Naive thymus-derived CD4-positive, alpha-beta T cell (primary cell): Measurements from ENCODE around the gene CAMTA1. TPM values are rescaled to one million over a fixed set of nuclear protein-coding genes. Genes with fewer than 3 reads are reported as not detected.

ENCODE experiments used
- ATAC-seq: fragments of 150-1000 bp; cut with Tn5 transposase; 2 replicates; pipeline ENCODE4 v1.10.0; 2021; ENCODE audit warnings: mild to moderate bottlenecking, moderate library complexity
- CTCF ChIA-PET: fragments of 350-600 bp; sonication (Branson Sonifier 250); formaldehyde crosslinking; loops from one replicate; lab custom pipeline; 2021; ENCODE audit warnings: antibody characterized with exemption; lab: Charles Lee
- POLR2A ChIA-PET: fragments of 350-600 bp; sonication (Branson Sonifier 250); formaldehyde crosslinking; loops from one replicate; lab custom pipeline; 2021; ENCODE audit warnings: antibody characterized with exemption, inconsistent platforms; lab: Charles Lee
- DNase-seq, 9 donors: peaks; one replicate each; pipeline versions ENCODE4 v3.0.0 to v3.0.0-alpha.2; 2020 to 2022; ENCODE audit warnings: mixed read lengths in 1 of 9
- H3K27ac ChIP-seq: one replicate; pipeline ENCODE4 v1.7.0; 2013; ENCODE audit warnings: mild to moderate bottlenecking, low read depth, low read length, moderate library complexity
- H3K27me3 ChIP-seq, 2 donors: one replicate each; pipeline ENCODE4 v1.7.0; 2013; ENCODE audit warnings: low read length in 2 of 2, mild to moderate bottlenecking in 2 of 2, moderate library complexity in 2 of 2; ENCODE audit not compliant: control insufficient read depth in 2 of 2, insufficient read depth in 2 of 2
- H3K36me3 ChIP-seq, 3 experiments: 1 replicate in 2 of 3; 2 replicates in 1 of 3; pipeline ENCODE4 v1.7.0; 2013; ENCODE audit warnings: low read length in 3 of 3, mild to moderate bottlenecking in 3 of 3, moderate library complexity in 1 of 3; ENCODE audit not compliant: insufficient read depth in 3 of 3, control insufficient read depth in 2 of 3
- H3K4me1 ChIP-seq, 2 donors: one replicate each; pipeline ENCODE4 v1.7.0; 2013; ENCODE audit warnings: low read length in 2 of 2, mild to moderate bottlenecking in 2 of 2, moderate library complexity in 1 of 2; ENCODE audit not compliant: control insufficient read depth in 2 of 2, insufficient read depth in 2 of 2
- H3K4me3 ChIP-seq: 2 replicates; pipeline ENCODE4 v1.7.0; 2013; ENCODE audit warnings: mild to moderate bottlenecking, low read length
- H3K9me3 ChIP-seq, 3 experiments: 1 replicate in 2 of 3; 2 replicates in 1 of 3; pipeline ENCODE4 v1.7.0; 2013; ENCODE audit warnings: low read length in 3 of 3; ENCODE audit not compliant: control insufficient read depth in 2 of 3
- H3K27ac Mint-ChIP-seq, 9 donors: one replicate each; pipeline ENCODE4 v1.8.0; 2020 to 2022; ENCODE audit warnings: mixed read lengths in 9 of 9, mild to moderate bottlenecking in 8 of 9, moderate library complexity in 5 of 9, inconsistent platforms in 2 of 9
- H3K27me3 Mint-ChIP-seq, 5 donors: one replicate each; pipeline ENCODE4 v1.8.0; 2021 to 2022; ENCODE audit warnings: mixed read lengths in 5 of 5, mild to moderate bottlenecking in 1 of 5
- H3K36me3 Mint-ChIP-seq, 5 donors: one replicate each; pipeline ENCODE4 v1.8.0; 2020 to 2022; ENCODE audit warnings: mixed read lengths in 5 of 5, mild to moderate bottlenecking in 3 of 5, inconsistent platforms in 1 of 5
- H3K4me1 Mint-ChIP-seq, 7 donors: one replicate each; pipeline ENCODE4 v1.8.0; 2020 to 2022; ENCODE audit warnings: mixed read lengths in 7 of 7, mild to moderate bottlenecking in 3 of 7, inconsistent platforms in 1 of 7
- H3K4me3 Mint-ChIP-seq, 10 donors: one replicate each; pipeline ENCODE4 v1.8.0; 2020 to 2022; ENCODE audit warnings: mild to moderate bottlenecking in 10 of 10, mixed read lengths in 10 of 10, moderate library complexity in 6 of 10, inconsistent platforms in 2 of 10
- H3K9me3 Mint-ChIP-seq, 11 donors: one replicate each; pipeline ENCODE4 v1.8.0; 2020 to 2022; ENCODE audit warnings: mixed read lengths in 11 of 11, mild to moderate bottlenecking in 4 of 11, inconsistent platforms in 1 of 11, moderate library complexity in 1 of 11
- intact Hi-C, 2 donors: fragments of 100-400 bp; cut with micrococcal nuclease; formaldehyde crosslinking; loops; one replicate each; pipeline ENCODE4 v1.15.1; 2023
- polyA plus RNA-seq, 2 donors: library from polyadenylated mRNA; unstranded; fragments of 300-500 nt; fragmentation: Illumina TruSeq; gene quantifications; one replicate each; pipeline ENCODE4 v1.2.3, GENCODE V29; 2021
- total RNA-seq, 6 experiments: library from RNA in 5 of 6; stranded (reverse) in 5 of 6; gene quantifications; 1 replicate in 5 of 6; 2 replicates in 1 of 6; pipeline ENCODE4 v1.2.3 and lab custom pipeline; 2021 to 2026

CAMTA1 gene
- total and polyA plus RNA-seq, 7 experiments from 2014 or later: 38.1 to 68.6 (median 42.6) TPM

DNA sequence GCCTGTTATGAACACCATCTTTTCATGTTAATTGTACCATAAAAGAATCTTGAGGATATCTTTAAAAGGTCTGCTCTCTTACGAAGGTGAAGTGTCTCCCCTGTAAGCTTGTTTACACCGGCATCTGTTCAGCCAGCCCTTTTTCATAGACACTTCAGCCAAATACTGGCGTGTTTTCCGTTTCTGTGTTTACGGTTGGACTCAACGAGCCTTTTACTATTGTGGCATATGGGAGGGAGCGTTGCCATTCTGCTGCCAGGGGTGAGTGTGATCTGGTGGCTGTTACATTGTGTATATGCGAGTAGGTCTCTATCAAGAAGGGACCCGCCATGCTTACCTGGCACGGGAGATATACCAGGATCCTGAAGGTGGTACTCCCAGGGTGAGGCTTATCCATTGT, 433.8 kb downstream of the CAMTA1 start:
- POLR2A ChIA-PET: no interaction called here
- no peaks in the 10 kb centered on the region for H3K4me1 ChIP-seq
- Mint-ChIP-seq H3K9me3 (peaks cover 0 to 5% (median 0%) of the 10 kb centered on the region in 11 donors), H3K36me3 (no peaks in the 10 kb centered on the region), H3K27me3 (peaks cover 4 to 48% (median 37%) of the 10 kb centered on the region in 5 donors), H3K27ac (no peak overlapping the region), H3K4me3 (no peak overlapping the region), H3K4me1 (peaks cover 0 to 7% (median 0%) of the 10 kb centered on the region in 7 donors)
- H3K4me3 ChIP-seq: no peak overlapping the region
- no peak overlapping the region for H3K27ac ChIP-seq
- H3K27me3 ChIP-seq: no peaks in the 10 kb centered on the region
- no peaks in the 10 kb centered on the region for H3K9me3 ChIP-seq
- ATAC-seq (no peak), DNase-seq (no peak)
- no peaks in the 10 kb centered on the region for H3K36me3 ChIP-seq
- intact Hi-C loops: loop anchor here (2.0 to 5.0 kb wide), 3 partner anchors 176 to 732 kb away; no protein-coding TSS in a partner anchor
- CTCF ChIA-PET: no interaction called here

DNA sequence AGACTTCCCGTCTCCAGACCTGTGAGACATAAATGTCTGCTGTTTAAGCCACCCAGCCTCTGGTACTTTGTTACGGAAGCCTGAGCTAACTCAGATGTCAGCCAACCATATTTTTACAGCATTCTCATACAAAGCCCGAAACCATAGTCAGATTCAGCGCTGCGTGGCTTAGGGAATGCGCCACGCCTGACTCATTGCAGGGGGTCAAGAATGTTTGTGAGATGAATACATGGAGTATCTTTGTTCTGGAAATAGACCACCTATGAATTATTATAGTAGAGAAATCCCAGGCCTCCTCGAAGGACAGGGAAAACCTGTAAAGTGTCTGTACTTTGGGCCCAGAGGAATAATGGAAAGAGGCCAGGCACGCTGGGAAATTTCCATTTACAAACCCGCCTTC, 434.8 kb downstream of the CAMTA1 start:
- Histone ChIP-seq H3K4me1 (no peaks in the 10 kb centered on the region), H3K36me3 (no peaks in the 10 kb centered on the region), H3K27me3 (no peaks in the 10 kb centered on the region), H3K27ac (no peak overlapping the region), H3K9me3 (no peaks in the 10 kb centered on the region), H3K4me3 (no peak overlapping the region)
- POLR2A ChIA-PET: no interaction called here
- DNase-seq (no peak), ATAC-seq (no peak)
- H3K9me3 Mint-ChIP-seq: no peaks in the 10 kb centered on the region
- CTCF ChIA-PET: no interaction called here
- no peak overlapping the region for H3K4me3 Mint-ChIP-seq
- H3K27ac Mint-ChIP-seq: no peak overlapping the region
- H3K36me3 Mint-ChIP-seq: no peaks in the 10 kb centered on the region
- peaks cover 4 to 43% (median 31%) of the 10 kb centered on the region in 5 donors for H3K27me3 Mint-ChIP-seq
- intact Hi-C loops: no loop called here
- H3K4me1 Mint-ChIP-seq: peaks cover 0 to 7% (median 0%) of the 10 kb centered on the region in 7 donors

DNA sequence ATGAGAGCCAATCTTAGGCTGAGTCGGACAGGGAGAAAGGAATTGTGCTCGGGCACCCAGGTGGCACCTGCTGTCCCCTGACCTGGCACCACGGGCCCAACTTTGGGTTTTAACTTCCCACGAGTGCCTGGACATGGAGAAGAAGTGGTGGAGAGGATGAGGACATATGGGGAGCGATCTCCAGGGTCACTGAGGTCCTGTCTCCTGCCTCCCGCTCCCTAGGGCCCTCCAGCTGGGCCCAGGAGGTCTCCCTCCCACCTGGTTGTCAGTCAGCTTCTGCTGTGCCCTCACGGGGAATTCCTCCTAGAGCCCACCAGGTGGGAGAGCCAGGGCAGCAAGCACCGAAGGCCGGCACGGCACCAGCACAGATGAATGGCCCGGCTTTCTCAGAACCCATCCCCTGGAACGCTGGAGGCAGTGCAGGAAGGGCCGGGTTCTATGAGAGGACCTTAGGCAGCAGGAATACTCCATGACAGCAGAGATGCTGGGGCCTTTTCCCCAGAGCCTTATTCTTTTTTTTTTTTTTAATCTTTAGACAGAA, 435.5 kb downstream of the CAMTA1 start:
- H3K9me3 ChIP-seq: no peaks in the 10 kb centered on the region
- Mint-ChIP-seq H3K4me3 (no peak overlapping the region), H3K27me3 (peaks cover 4 to 41% (median 29%) of the 10 kb centered on the region in 5 donors), H3K36me3 (no peaks in the 10 kb centered on the region), H3K9me3 (no peaks in the 10 kb centered on the region), H3K4me1 (peaks cover 0 to 7% (median 0%) of the 10 kb centered on the region in 7 donors), H3K27ac (no peak overlapping the region)
- H3K27me3 ChIP-seq: no peaks in the 10 kb centered on the region
- no peak overlapping the region for H3K27ac ChIP-seq
- ChIA-PET CTCF (no interaction called here), POLR2A (no interaction called here)
- no peaks in the 10 kb centered on the region for H3K36me3 ChIP-seq
- intact Hi-C loops: no loop called here
- H3K4me1 ChIP-seq: no peaks in the 10 kb centered on the region
- DNase-seq (no peak), ATAC-seq (no peak)
- no peak overlapping the region for H3K4me3 ChIP-seq

DNA sequence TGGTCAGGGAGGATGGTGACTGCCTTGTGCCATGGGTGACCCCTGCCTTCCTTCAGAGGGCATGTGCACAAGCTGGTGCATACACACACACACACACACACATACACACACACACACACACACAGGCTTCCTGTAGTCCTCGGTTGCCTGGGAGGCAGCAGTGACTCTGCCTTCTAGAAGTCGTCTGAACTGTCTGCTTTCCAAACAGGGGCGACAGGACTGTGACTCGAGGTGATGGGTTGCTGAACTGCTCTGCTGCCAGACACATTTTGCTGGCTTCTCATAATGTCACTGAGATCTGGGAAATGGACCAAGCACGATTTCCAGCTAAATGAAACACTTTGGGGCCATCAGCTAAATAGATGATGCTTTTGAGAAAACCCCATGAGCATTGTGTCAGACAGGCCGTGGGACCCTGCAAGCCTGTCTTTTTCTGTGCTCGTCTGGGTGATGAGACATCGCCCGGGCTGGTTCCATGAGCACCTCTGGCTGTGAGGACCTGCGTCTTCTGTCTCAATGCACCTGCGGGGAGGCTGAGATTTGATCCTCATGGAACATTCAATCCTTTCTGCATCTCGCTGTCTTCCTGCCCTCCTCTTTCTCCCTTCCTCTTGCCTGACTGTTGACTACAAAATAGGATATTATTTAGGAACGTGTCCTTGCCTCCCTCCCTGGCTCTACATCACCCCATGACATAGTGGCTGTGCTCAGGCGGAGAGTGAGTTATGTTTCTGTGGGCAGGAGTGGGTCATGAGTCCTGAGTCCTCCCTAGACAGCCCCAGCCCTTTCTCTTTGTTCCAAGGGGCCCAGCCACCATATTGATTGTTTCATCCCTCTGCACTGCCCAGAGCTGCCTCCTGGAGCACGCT, 436.8 kb downstream of the CAMTA1 start:
- Histone ChIP-seq H3K4me3 (no peak overlapping the region), H3K36me3 (no peaks in the 10 kb centered on the region), H3K27me3 (no peaks in the 10 kb centered on the region), H3K4me1 (no peaks in the 10 kb centered on the region), H3K9me3 (no peaks in the 10 kb centered on the region), H3K27ac (no peak overlapping the region)
- Mint-ChIP-seq H3K27ac (no peak overlapping the region), H3K4me1 (no peaks in the 10 kb centered on the region), H3K4me3 (no peak overlapping the region), H3K9me3 (no peaks in the 10 kb centered on the region), H3K36me3 (no peaks in the 10 kb centered on the region), H3K27me3 (peaks cover 0 to 30% (median 16%) of the 10 kb centered on the region in 5 donors)
- intact Hi-C loops: no loop called here
- no peak for ATAC-seq
- ChIA-PET CTCF (interaction anchor here (0.7 kb wide), 1 partner anchor 500 kb away, joined by 3 read pairs; no protein-coding TSS in a partner anchor), POLR2A (no interaction called here)
- DNase-seq: no peak

DNA sequence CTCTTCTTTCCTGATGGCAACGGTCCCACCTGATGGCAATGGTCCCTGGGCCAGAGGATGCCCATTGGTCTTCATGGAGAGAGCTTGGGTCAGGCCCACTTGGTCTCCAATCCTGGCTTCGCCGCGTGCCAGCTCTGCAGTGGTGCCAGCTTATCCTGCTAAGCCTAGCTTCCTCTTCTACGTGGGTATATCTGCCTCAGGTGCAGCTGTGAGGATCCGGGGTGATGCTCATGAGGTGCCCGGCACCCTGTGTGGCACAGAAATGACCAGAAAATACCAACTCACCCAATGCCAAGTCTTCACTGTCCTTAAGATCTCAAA, 437.4 kb downstream of the CAMTA1 start:
- DNase-seq: no peak
- POLR2A ChIA-PET: no interaction called here
- Mint-ChIP-seq H3K36me3 (no peaks in the 10 kb centered on the region), H3K4me1 (no peaks in the 10 kb centered on the region), H3K4me3 (no peak overlapping the region), H3K27ac (no peak overlapping the region), H3K9me3 (no peaks in the 10 kb centered on the region), H3K27me3 (peaks cover 0 to 28% (median 15%) of the 10 kb centered on the region in 5 donors)
- intact Hi-C loops: no loop called here
- CTCF ChIA-PET: interaction anchor here (0.7 kb wide), 1 partner anchor 501 kb away, joined by 3 read pairs; no protein-coding TSS in a partner anchor
- Histone ChIP-seq H3K27me3 (no peaks in the 10 kb centered on the region), H3K4me1 (no peaks in the 10 kb centered on the region), H3K36me3 (no peaks in the 10 kb centered on the region), H3K27ac (no peak overlapping the region), H3K4me3 (no peak overlapping the region), H3K9me3 (no peaks in the 10 kb centered on the region)
- ATAC-seq: no peak

DNA sequence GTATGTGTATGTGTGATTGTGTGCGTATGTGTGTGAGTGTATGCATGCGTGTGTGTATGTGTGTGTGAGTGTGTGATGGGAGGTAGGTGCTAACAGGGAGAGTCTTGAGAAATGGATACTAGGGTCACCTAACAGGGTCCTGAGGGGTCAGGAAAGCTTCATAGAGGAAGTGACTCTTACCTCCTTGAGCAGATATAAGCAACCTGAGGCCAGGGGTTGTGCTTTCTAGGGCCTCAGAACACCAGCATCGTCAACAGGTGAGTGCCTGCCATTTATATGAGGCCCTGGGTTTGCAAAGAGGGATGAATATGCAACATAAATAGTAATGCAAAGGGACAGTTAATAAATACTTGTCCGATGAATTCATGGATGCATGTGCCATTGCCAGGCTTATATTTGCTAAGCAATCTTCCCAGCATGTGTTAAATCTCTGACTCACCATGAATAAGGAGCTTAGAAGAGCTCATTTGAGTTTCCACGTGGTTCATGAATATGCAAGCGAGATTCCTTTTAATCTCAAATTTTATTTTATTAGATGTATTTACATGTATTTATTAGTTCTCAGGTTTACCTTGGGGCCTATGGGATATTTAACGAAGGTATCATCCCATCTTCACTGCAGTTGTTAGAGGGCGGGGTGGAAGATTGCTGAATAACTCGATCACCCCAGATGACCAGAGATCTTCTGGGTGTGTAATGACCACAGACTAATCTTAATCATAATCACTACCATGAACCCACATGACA, 438.3 kb downstream of the CAMTA1 start:
- H3K36me3 Mint-ChIP-seq: no peaks in the 10 kb centered on the region
- H3K4me1 Mint-ChIP-seq: no peaks in the 10 kb centered on the region
- Histone ChIP-seq H3K4me3 (no peak overlapping the region), H3K36me3 (no peaks in the 10 kb centered on the region), H3K27ac (no peak overlapping the region), H3K27me3 (no peaks in the 10 kb centered on the region), H3K9me3 (no peaks in the 10 kb centered on the region), H3K4me1 (no peaks in the 10 kb centered on the region)
- CTCF ChIA-PET: no interaction called here
- no peak overlapping the region for H3K27ac Mint-ChIP-seq
- no peaks in the 10 kb centered on the region for H3K9me3 Mint-ChIP-seq
- no peak for ATAC-seq
- DNase-seq: no peak
- H3K27me3 Mint-ChIP-seq: peaks cover 0 to 24% (median 16%) of the 10 kb centered on the region in 5 donors
- POLR2A ChIA-PET: no interaction called here
- no peak overlapping the region for H3K4me3 Mint-ChIP-seq
- intact Hi-C loops: no loop called here
